Lower leg skin (tissue), 4 donors: Measurements from ENCODE around the gene DVL1. TPM values are rescaled to one million over a fixed set of nuclear protein-coding genes. Genes with fewer than 3 reads are reported as not detected.

Source experiments
- DNase-seq, 2 donors: peaks; one replicate each; pipeline ENCODE4 v3.0.0-alpha.2; 2019; ENCODE audit warnings: low spot score in 2 of 2
- H3K4me3 ChIP-seq: fragments of 200-600 bp; sonication (generic); 2 replicates; pipeline ENCODE4 v1.5.1; 2017; ENCODE audit warnings: mild to moderate bottlenecking, low read depth; ENCODE audit not compliant: poor library complexity, severe bottlenecking
- POLR2A ChIP-seq, 2 donors: fragments of 450-650 bp; IDR thresholded peaks; one replicate each; pipeline ENCODE4 v1.6.1; 2016 to 2017; ENCODE audit warnings: antibody characterized with exemption in 2 of 2, mild to moderate bottlenecking in 1 of 2, moderate library complexity in 1 of 2
- WGBS, 2 donors: methylation state at CpG; one replicate each; pipeline ENCODE4 v1.1.5; 2018; 5-methylcytosine and 5-hydroxymethylcytosine counted together
- intact Hi-C: fragments of 100-400 bp; cut with DNase I; formaldehyde crosslinking; loops from one replicate; pipeline ENCODE4 v1.15.0; 2023; ENCODE audit warnings: low total_unique reads
- total RNA-seq, 4 donors: library from RNA; depleted of rRNA; stranded (reverse); fragments of >200 nt; gene quantifications; one replicate each; pipeline ENCODE4 v1.1.0, GENCODE V29; 2016
- TF ChIP-seq, protein P1 (sequence below), 3 donors: fragments of 450-650 bp; IDR thresholded peaks; one replicate each; pipeline ENCODE4 v1.5.1; 2016; ENCODE audit warnings: antibody characterized with exemption in 3 of 3, mild to moderate bottlenecking in 3 of 3, moderate library complexity in 2 of 3

Gene DVL1
- total RNA-seq, 4 donors from 2014 or later: 92.0 to 163 (median 113) TPM

DNA sequence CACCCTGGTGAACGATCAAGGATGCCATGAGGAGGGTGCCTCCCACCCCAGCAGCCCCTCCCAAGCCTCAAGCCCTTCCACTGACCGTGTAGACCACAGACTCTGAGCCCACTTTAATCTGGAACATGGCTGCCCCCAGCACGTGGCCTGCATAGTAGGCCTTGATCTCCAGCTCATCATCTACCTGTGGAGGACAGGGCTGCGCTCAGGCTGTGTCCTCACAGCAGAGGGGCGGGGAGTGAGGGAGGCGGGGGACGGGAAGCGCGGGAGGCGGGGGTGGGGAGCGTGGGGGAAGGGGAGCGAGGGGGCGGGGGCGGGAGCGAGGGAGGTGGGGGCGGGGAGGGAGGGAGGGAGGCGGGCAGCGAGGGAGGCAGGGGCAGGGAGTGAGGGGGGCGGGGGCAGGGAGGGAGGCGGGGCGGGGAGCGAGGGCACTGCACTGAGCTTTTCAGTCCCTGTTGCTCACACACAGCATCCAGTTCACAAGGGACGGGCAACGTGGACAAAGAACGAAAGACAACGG is 33.7 kb downstream of the DVL1 start:
- intact Hi-C loops: no loop called here
- TF ChIP-seq POLR2A (IDR thresholded peaks at IDR 0.05): no peak
- TF ChIP-seq, protein P1, sequence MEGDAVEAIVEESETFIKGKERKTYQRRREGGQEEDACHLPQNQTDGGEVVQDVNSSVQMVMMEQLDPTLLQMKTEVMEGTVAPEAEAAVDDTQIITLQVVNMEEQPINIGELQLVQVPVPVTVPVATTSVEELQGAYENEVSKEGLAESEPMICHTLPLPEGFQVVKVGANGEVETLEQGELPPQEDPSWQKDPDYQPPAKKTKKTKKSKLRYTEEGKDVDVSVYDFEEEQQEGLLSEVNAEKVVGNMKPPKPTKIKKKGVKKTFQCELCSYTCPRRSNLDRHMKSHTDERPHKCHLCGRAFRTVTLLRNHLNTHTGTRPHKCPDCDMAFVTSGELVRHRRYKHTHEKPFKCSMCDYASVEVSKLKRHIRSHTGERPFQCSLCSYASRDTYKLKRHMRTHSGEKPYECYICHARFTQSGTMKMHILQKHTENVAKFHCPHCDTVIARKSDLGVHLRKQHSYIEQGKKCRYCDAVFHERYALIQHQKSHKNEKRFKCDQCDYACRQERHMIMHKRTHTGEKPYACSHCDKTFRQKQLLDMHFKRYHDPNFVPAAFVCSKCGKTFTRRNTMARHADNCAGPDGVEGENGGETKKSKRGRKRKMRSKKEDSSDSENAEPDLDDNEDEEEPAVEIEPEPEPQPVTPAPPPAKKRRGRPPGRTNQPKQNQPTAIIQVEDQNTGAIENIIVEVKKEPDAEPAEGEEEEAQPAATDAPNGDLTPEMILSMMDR (IDR thresholded peaks at IDR 0.05): no peak
- 57 to 73% methylated on average over 13 to 24 of the region's 26 CpGs for WGBS, 2 donors
- H3K4me3 ChIP-seq: no peak overlapping the region
- DNase-seq: no peak

DNA sequence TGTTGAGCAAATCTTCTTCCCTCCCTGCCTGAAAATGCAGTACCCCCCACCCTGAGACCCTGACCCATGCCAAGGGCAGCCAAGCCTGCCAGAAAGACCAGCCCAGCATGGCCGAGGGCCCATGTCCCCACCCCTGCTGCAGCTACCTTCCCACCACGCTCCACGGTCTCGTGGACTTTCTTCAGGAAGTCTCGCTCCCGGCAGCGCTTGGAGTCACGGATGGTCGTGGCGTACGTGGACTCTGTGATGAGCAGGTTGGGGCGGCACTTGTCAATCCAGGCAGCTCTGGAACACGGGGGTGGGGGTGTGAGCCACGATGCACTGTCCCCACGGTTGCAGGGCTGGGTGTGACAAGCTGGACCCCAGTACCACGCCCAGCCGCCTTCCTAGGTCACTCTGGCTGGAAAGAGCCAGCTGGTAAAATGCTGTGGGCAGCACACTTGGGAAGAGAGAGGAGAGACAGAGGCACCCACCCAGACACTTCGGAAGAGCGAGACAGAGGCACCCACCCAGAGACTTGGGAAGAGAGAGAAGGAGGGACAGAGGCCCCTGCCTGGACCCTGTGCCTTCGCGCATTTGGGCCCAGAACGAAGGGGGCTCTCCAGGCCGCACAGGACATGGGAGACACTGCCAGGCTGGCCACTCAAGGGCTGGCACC is 34.4 kb downstream of the DVL1 start:
- no peak for DNase-seq
- no peak overlapping the region for H3K4me3 ChIP-seq
- TF ChIP-seq POLR2A (IDR thresholded peaks at IDR 0.05): no peak
- TF ChIP-seq, protein P1 (IDR thresholded peaks at IDR 0.05): no peak
- 86 to 88% methylated on average over 19 to 23 of the region's 23 CpGs for WGBS, 2 donors
- intact Hi-C loops: no loop called here

DNA sequence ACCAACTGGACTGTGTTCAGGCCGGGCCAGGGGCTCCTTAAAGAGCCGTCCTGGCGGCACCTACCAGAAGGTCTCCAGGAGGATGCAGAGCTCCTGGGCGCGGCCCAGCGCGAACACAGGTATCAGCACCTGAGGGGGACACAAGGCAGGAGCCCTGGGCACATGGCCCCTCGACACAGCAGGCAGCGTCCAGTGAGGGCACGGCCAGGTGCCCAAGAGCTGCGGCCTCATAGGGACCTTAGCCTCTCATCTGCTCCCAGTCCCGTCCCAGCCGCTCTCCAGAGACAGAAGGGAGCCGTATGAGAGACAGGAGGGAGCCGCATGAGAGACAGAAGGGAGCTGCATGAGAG is 35.0 kb downstream of the DVL1 start:
- TF ChIP-seq POLR2A (IDR thresholded peaks at IDR 0.05): no peak
- TF ChIP-seq, protein P1 (IDR thresholded peaks at IDR 0.05): no peak
- WGBS, 2 donors: 88 to 95% methylated on average over 6 to 8 of the region's 15 CpGs
- H3K4me3 ChIP-seq: no peak overlapping the region
- intact Hi-C loops: no loop called here
- DNase-seq: no peak

DNA sequence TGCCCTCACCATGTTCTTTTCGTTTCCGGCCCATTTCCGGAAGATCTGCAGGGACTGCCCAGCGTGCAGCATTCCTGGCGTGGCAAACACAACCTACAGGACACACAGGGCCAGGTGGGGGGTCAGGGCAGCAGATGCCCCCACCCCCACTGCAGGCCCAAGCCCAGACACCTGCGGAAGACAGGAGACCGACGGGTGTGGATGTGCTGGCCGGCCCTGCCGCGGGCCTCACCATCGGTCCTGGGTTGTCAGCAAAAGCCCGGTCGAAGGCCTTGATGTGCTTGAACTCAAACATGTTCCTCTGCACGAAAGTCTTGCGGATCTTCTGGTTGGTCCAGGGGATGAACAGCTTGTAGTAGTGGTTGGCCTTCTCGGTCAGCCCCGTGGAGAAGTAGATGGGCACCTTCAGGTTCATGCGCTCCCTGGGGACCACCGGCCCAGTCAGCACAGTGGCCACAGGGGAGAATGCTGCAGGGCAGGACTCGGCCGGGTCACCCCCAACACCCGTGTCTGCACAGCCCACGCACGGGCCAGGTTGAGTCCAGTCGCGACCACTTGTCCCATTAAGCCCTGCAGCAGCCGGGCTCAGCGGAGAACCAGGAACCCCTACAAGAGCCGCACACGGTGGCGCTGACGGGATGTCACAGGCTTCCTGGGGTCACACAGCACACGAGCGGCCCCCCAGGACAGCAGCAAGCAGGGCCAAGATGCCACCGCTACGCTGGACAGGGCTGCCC is 35.5 kb downstream of the DVL1 start:
- TF ChIP-seq POLR2A (IDR thresholded peaks at IDR 0.05): no peak
- TF ChIP-seq, protein P1 (IDR thresholded peaks at IDR 0.05): no peak
- H3K4me3 ChIP-seq: no peak overlapping the region
- WGBS, 2 donors: 90 to 91% methylated on average over 27 to 32 of the region's 37 CpGs
- intact Hi-C loops: no loop called here
- DNase-seq: no peak

DNA sequence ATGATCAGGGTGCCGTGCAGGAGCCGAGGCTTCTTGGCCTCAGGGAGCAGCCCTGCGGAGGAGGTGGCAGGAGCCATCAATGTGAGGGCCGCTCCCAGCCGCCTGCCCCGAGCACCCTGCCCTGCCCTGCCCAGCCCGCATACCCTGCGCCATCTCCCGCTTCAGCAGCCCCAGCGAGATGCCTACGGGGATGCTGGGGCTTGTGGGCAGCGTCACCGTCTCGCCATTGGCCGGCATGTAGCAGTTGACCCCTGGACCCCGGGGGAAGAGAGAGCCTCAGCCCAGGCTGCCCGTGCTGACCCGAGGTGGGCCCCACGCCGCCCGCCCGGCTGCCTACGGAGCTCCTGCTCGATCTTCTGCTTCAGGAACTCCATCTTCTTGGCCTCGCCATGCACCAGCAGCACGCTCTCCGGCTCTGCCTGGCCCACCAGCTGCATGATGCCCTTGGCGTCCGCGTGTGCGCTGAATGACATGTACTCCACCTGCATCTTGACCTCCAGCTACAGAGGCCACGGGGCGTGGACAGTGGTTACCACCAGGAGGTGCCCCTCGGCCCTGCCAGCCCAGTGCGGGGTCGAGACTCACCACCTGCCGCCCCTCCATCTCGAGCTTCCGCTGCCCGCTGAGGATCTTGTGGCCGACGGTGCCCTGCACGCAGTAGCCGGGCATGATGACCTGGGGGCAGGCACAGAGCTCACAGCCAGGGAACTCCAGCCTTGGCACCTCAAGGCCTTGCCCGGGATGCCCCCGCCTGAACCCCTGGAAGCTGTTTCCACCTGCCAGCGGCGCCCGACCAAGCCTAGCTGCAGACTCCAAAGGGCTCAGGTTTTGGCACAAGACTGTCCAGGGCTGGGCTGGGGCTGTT is 36.5 kb downstream of the DVL1 start:
- intact Hi-C loops: no loop called here
- 90 to 91% methylated on average over 29 to 49 of the region's 49 CpGs for WGBS, 2 donors
- no peak overlapping the region for H3K4me3 ChIP-seq
- no peak for DNase-seq
- TF ChIP-seq POLR2A (IDR thresholded peaks at IDR 0.05): no peak
- TF ChIP-seq, protein P1 (IDR thresholded peaks at IDR 0.05): no peak
